Endothelial cell (in vitro differentiated cells): Measurements from ENCODE around the gene PLEKHH2. TPM values are rescaled to one million over a fixed set of nuclear protein-coding genes. Genes with fewer than 3 reads are reported as not detected.

Experiments
- DNase-seq: peaks from one replicate; pipeline ENCODE4 v3.0.0; 2021; ENCODE audit warnings: low spot score
- H3K27ac Mint-ChIP-seq: one replicate; pipeline ENCODE4 v1.8.0; 2021; ENCODE audit warnings: mixed read lengths, inconsistent platforms; ENCODE audit not compliant: unreplicated experiment
- H3K27me3 Mint-ChIP-seq: one replicate; pipeline ENCODE4 v1.8.0; 2021; ENCODE audit warnings: mild to moderate bottlenecking, moderate library complexity, mixed read lengths, inconsistent platforms; ENCODE audit not compliant: unreplicated experiment
- H3K36me3 Mint-ChIP-seq: one replicate; pipeline ENCODE4 v1.8.0; 2021; ENCODE audit warnings: mild to moderate bottlenecking, low read depth, mixed read lengths, inconsistent platforms; ENCODE audit not compliant: unreplicated experiment
- H3K4me1 Mint-ChIP-seq: one replicate; pipeline ENCODE4 v1.8.0; 2021; ENCODE audit warnings: mild to moderate bottlenecking, mixed read lengths, inconsistent platforms; ENCODE audit not compliant: unreplicated experiment
- H3K4me3 Mint-ChIP-seq: one replicate; pipeline ENCODE4 v1.8.0; 2021; ENCODE audit warnings: mild to moderate bottlenecking, mixed read lengths, inconsistent platforms; ENCODE audit not compliant: unreplicated experiment
- H3K9me3 Mint-ChIP-seq: one replicate; pipeline ENCODE4 v1.8.0; 2021; ENCODE audit warnings: mixed read lengths, inconsistent platforms; ENCODE audit not compliant: unreplicated experiment
- total RNA-seq: library from RNA; stranded (reverse); fragmentation: NEBNext Ultra II Directional; extraction: Animal tissue kit (Norgen Biotek cat#: 25700); gene quantifications from one replicate; pipeline ENCODE4 v1.2.1, GENCODE V29; 2021; ENCODE audit not compliant: unreplicated experiment
- TF ChIP-seq, protein P1 (sequence below): fragments of 200-600 bp; sonication (generic); IDR thresholded peaks from one replicate; pipeline ENCODE4 v1.5.0; 2021; ENCODE audit warnings: antibody characterized with exemption; ENCODE audit not compliant: unreplicated experiment

PLEKHH2 gene
- total RNA-seq, 1 donor from 2014 or later = 1.6 TPM

DNA sequence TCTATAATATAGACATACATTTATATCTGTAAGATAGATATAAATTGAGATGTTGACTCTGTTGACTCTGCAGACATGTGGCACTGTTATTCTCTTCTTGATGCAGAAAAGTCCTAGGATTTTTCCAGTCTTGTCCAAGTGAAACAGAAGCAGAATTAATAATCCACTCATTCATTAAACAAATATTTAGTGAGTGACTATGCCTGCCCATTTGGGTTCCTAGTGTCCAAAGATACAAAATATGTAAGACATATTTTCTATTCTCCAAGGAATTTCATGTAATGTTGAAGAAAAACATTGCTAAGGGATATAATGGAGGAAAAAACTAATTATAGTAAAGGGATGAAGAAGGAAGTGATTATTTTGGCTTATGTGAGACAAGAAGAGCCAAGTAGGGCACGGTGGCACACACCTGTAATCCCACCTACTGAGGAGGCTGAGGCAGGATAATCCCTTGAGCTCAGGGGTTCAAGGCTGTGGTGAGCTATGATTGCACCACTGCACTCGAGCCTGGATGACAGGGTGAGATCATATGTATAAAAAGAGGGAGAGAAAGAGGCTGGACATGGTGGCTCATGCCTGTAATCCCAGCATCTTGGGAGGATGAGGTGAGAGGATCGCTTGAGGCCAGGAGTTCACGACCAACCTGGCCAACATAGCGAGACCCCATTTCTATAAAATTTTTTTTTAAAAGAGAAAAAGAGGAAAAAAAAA is 19.9 kb upstream of the PLEKHH2 start:
- no peak for DNase-seq
- Mint-ChIP-seq H3K27me3 (peaks cover 2% of the 10 kb centered on the region), H3K36me3 (no peaks in the 10 kb centered on the region), H3K4me3 (no peak overlapping the region), H3K27ac (no peak overlapping the region), H3K4me1 (no peaks in the 10 kb centered on the region), H3K9me3 (no peaks in the 10 kb centered on the region)
- TF ChIP-seq, protein P1, sequence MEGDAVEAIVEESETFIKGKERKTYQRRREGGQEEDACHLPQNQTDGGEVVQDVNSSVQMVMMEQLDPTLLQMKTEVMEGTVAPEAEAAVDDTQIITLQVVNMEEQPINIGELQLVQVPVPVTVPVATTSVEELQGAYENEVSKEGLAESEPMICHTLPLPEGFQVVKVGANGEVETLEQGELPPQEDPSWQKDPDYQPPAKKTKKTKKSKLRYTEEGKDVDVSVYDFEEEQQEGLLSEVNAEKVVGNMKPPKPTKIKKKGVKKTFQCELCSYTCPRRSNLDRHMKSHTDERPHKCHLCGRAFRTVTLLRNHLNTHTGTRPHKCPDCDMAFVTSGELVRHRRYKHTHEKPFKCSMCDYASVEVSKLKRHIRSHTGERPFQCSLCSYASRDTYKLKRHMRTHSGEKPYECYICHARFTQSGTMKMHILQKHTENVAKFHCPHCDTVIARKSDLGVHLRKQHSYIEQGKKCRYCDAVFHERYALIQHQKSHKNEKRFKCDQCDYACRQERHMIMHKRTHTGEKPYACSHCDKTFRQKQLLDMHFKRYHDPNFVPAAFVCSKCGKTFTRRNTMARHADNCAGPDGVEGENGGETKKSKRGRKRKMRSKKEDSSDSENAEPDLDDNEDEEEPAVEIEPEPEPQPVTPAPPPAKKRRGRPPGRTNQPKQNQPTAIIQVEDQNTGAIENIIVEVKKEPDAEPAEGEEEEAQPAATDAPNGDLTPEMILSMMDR = no peak

GRCh38 chr2:43619511-43619910 is 17.5 kb upstream of the PLEKHH2 start:
- DNase-seq = no peak
- Mint-ChIP-seq H3K9me3 (no peaks in the 10 kb centered on the region), H3K4me1 (no peaks in the 10 kb centered on the region), H3K4me3 (no peak overlapping the region), H3K27me3 (peaks cover 2% of the 10 kb centered on the region), H3K36me3 (no peaks in the 10 kb centered on the region), H3K27ac (no peak overlapping the region)
- TF ChIP-seq, protein P1 = no peak

DNA sequence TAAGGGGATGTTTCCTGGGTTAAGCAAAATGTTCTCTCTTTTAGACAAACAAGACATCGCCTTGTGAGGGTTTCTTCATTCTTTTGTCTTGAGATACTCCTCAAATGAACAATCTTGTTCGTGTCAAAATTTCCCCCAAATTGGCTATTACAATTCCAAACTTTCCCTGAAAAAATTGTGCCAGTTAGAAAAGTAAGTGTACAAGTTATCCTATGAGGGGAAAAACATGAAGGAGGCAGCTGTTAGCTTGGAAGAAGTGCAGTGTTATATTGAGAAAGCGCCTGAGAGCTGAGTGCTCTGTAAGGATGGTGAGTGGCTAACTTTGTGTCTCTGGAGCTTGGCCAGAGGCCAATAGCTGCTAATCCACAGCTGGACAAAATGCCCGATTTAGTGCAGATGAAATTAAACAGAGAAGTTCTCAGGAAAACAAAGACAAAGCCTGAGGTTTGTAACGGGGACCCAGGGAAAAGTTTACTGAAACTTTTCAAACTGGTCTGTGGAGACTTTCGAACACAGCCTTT is 14.1 kb upstream of the PLEKHH2 start:
- Mint-ChIP-seq H3K4me1 (no peaks in the 10 kb centered on the region), H3K27ac (no peak overlapping the region), H3K36me3 (no peaks in the 10 kb centered on the region), H3K27me3 (no peaks in the 10 kb centered on the region), H3K9me3 (no peaks in the 10 kb centered on the region), H3K4me3 (no peak overlapping the region)
- DNase-seq = no peak
- TF ChIP-seq, protein P1 = no peak

DNA sequence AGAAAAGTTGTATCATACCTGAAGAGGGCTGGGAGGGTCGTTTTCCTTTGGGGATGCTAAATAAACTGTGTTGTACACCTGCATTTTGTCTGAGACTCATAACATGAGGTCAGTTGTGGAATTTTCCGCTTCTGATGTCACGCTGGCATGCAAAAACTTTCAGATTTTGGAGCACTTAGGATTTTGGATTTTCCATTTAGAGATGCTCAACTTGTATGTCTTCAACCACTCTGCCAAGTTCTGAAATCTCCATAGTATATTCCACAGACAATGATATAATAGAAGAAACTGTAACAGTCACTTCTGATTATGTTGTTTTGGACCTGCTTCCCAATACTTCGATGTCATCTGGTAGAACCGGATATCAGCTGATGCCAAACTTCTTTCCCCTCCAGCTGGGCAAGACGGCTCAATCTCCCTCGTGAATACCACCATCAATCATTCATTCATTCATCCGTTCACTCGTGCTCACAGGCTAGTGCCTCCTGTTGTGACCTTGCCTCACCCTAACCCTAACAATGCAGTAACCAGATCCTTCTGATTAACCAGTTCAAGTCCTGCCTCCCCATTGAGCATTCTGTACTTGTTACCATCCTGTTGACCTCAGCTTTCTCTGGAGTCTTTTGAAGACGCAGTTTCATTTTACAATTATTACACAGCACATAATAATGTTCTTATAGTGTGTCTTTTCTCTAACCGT is 5.3 kb upstream of the PLEKHH2 start:
- Mint-ChIP-seq H3K36me3 (peaks cover 3% of the 10 kb centered on the region), H3K27me3 (peaks cover 5% of the 10 kb centered on the region), H3K4me3 (no peak overlapping the region), H3K4me1 (peaks cover 8% of the 10 kb centered on the region), H3K9me3 (no peaks in the 10 kb centered on the region), H3K27ac (no peak overlapping the region)
- TF ChIP-seq, protein P1 = no peak
- no peak for DNase-seq
